Endothelial cell of umbilical vein (primary cell): ENCODE results near the gene MTCH2. TPM values are rescaled to one million over a fixed set of nuclear protein-coding genes. Genes with fewer than 3 reads are reported as not detected.

ENCODE experiments used
- BruUV-seq: library from RNA; stranded (reverse); fragments of 400-500 nt; replicated peaks from 2 replicates; lab custom pipeline; 2021; lab: Mats Ljungman, UMichigan
- CTCF ChIA-PET: fragments of 300-600, 350-600 bp; sonication (Branson Sonifier 250); formaldehyde crosslinking; loops from one replicate; lab custom pipeline; 2021; ENCODE audit warnings: antibody characterized with exemption, inconsistent platforms; lab: Charles Lee
- POLR2A ChIA-PET: fragments of 300-600, 350-600 bp; sonication (Branson Sonifier 250); formaldehyde crosslinking; loops from one replicate; lab custom pipeline; 2021; ENCODE audit warnings: antibody characterized with exemption, inconsistent platforms; lab: Charles Lee
- DNase-seq: peaks from one replicate; pipeline ENCODE4 v3.0.0-alpha.2; 2011; ENCODE audit warnings: low read depth, low spot score
- FAIRE-seq: peaks from 2 replicates; lab custom pipeline; 2011; peaks lifted over from hg19 to GRCh38; lab: Jason Lieb, UNC
- H2AFZ ChIP-seq: 2 replicates; pipeline ENCODE4 v1.6.0; 2012; ENCODE audit warnings: low read depth, low read length, control low read depth, inconsistent platforms
- H3K27ac ChIP-seq: 2 replicates; pipeline ENCODE4 v1.5.1; 2011; ENCODE audit warnings: low read depth, mild to moderate bottlenecking, control low read depth, low read length, moderate library complexity; ENCODE audit not compliant: insufficient read depth
- H3K27me3 ChIP-seq, 2 experiments: 2 replicates each; pipeline versions ENCODE4 v1.6.0 to v1.6.1; 2011; ENCODE audit warnings: low read length in 2 of 2, mixed read lengths in 1 of 2; ENCODE audit not compliant: control insufficient read depth in 2 of 2, insufficient read depth in 2 of 2
- H3K36me3 ChIP-seq, 2 experiments: 2 replicates in 1 of 2; 3 replicates in 1 of 2; pipeline ENCODE4 v1.5.1; 2011; ENCODE audit warnings: low read length in 2 of 2, mild to moderate bottlenecking in 1 of 2, moderate library complexity in 1 of 2; ENCODE audit not compliant: control insufficient read depth in 2 of 2, insufficient read depth in 2 of 2; ENCODE audit errors: extremely low read depth in 1 of 2
- H3K4me1 ChIP-seq: 3 replicates; pipeline ENCODE4 v1.5.1; 2011; ENCODE audit warnings: mild to moderate bottlenecking, low read length; ENCODE audit not compliant: control insufficient read depth, insufficient read depth; ENCODE audit errors: extremely low read depth
- H3K4me2 ChIP-seq: 2 replicates; pipeline ENCODE4 v1.6.1; 2011; ENCODE audit warnings: low read length, control low read depth, mixed read lengths; ENCODE audit not compliant: insufficient read depth
- H3K4me3 ChIP-seq, 3 experiments: fragments of 200-600 bp in 1 of 3; sonication (generic), shearing (Covaris generic) in 1 of 3; replicated peaks in 1 of 3; 2 replicates each; pipeline ENCODE4 v1.5.1; 2011 to 2016; ENCODE audit warnings: control low read depth in 3 of 3, low read length in 3 of 3, mild to moderate bottlenecking in 2 of 3, inconsistent platforms in 1 of 3, low read depth in 1 of 3, moderate library complexity in 1 of 3; ENCODE audit not compliant: insufficient read depth in 1 of 3
- H3K79me2 ChIP-seq: 2 replicates; pipeline ENCODE4 v1.6.0; 2012; ENCODE audit warnings: low read length, inconsistent platforms; ENCODE audit not compliant: control insufficient read depth, insufficient read depth
- H3K9ac ChIP-seq: replicated peaks from 2 replicates; pipeline ENCODE3; 2011; ENCODE audit warnings: low read length, control low read depth; ENCODE audit not compliant: insufficient read depth; ENCODE audit errors: extremely low read depth
- H3K9me1 ChIP-seq: replicated peaks from 3 replicates; pipeline ENCODE4 v1.6.0; 2011; ENCODE audit warnings: mild to moderate bottlenecking, low read length; ENCODE audit not compliant: control insufficient read depth, insufficient read depth; ENCODE audit errors: extremely low read depth
- H3K9me3 ChIP-seq: replicated peaks from 2 replicates; pipeline ENCODE4 v1.5.1; 2012; ENCODE audit warnings: low read length, inconsistent platforms; ENCODE audit not compliant: control insufficient read depth, insufficient read depth
- H4K20me1 ChIP-seq: replicated peaks from 2 replicates; pipeline ENCODE3; 2011; ENCODE audit warnings: mild to moderate bottlenecking, low read length; ENCODE audit not compliant: control insufficient read depth, insufficient read depth; ENCODE audit errors: extremely low read depth
- CTCF ChIP-seq, 2 donors: IDR thresholded peaks; 1 replicate in 1 of 2; 2 replicates in 1 of 2; pipeline ENCODE4 v1.5.1; 2011; ENCODE audit warnings: low read length in 2 of 2, mild to moderate bottlenecking in 2 of 2, moderate library complexity in 2 of 2, control low read depth in 1 of 2, inconsistent platforms in 1 of 2, low read depth in 1 of 2; ENCODE audit not compliant: insufficient read depth in 1 of 2; ENCODE audit errors: extremely low read depth in 1 of 2
- EZH2 ChIP-seq: IDR thresholded peaks from 2 replicates; pipeline ENCODE4 v1.6.1; 2012; ENCODE audit warnings: borderline replicate concordance, low read depth, mild to moderate bottlenecking, moderate library complexity, low read length, inconsistent platforms; ENCODE audit not compliant: severe bottlenecking
- FOS ChIP-seq: IDR thresholded peaks from 2 replicates; pipeline ENCODE4 v1.6.1; 2011; ENCODE audit warnings: mild to moderate bottlenecking, low read length, moderate library complexity, borderline replicate concordance; ENCODE audit not compliant: insufficient read depth
- GATA2 ChIP-seq: IDR thresholded peaks from 2 replicates; pipeline ENCODE4 v1.7.0; 2011; ENCODE audit warnings: low read depth, mild to moderate bottlenecking, moderate library complexity, mixed read lengths, low read length; ENCODE audit not compliant: insufficient read length, insufficient read depth
- JUN ChIP-seq: IDR thresholded peaks from 2 replicates; pipeline ENCODE4 v1.6.1; 2011; ENCODE audit warnings: borderline replicate concordance, low read depth; ENCODE audit not compliant: insufficient read length, insufficient read depth
- MAX ChIP-seq: IDR thresholded peaks from 2 replicates; pipeline ENCODE4 v1.6.1; 2011; ENCODE audit not compliant: insufficient read depth, insufficient read length
- MYC ChIP-seq: IDR thresholded peaks from one replicate; pipeline ENCODE4 v1.6.1; 2011; ENCODE audit warnings: mild to moderate bottlenecking, low read depth, low read length
- POLR2A ChIP-seq: IDR thresholded peaks from 2 replicates; pipeline ENCODE4 v1.6.1; 2012; ENCODE audit warnings: low read depth, mild to moderate bottlenecking, control low read depth, low read length
- POLR2AphosphoS5 ChIP-seq: IDR thresholded peaks from 2 replicates; pipeline ENCODE4 v1.6.1; 2012; ENCODE audit warnings: low read depth, mild to moderate bottlenecking, control low read depth, low read length, moderate library complexity; ENCODE audit not compliant: insufficient read depth
- dilution Hi-C: fragments of 300-500 bp; cut with MboI; formaldehyde crosslinking; loops from one replicate; pipeline ENCODE4 v1.15.0; 2019; ENCODE audit warnings: low sequenced_read_pairs; ENCODE audit not compliant: extremely low pct_ligation_motif_present
- intact Hi-C: fragments of 100-400 bp; cut with micrococcal nuclease; formaldehyde crosslinking; loops from one replicate; pipeline ENCODE4 v1.10.0; 2022
- polyA plus RNA-seq, 4 experiments: library from polyadenylated mRNA; depleted of rRNA in 3 of 4; stranded (reverse) in 3 of 4; unstranded in 1 of 4; fragments of >200 nt; gene quantifications; 2 replicates each; pipeline versions ENCODE4 v1.2.1 to v1.2.3, GENCODE V29; 2011 to 2012; ENCODE audit warnings: missing spikeins in 1 of 4
- total RNA-seq: library from RNA; stranded (reverse); gene quantifications from 2 replicates; pipeline ENCODE4 v1.2.3, GENCODE V29; 2021

MTCH2 gene
- total and polyA plus RNA-seq, 2 donors (not counting 3 experiments of a cell fraction or from before 2014, with no cell fraction given) = 138 to 144 TPM

GRCh38 chr11:47592251-47592650 is 50.1 kb downstream of the MTCH2 start:
- no peak for FAIRE-seq
- ChIA-PET POLR2A (interaction anchor here (0.5 kb wide), 1 partner anchor 126 kb away, joined by 4 read pairs; no protein-coding TSS in a partner anchor), CTCF (interaction anchor here (0.6 to 1.3 kb wide), 3 partner anchors 25 to 180 kb away, joined by 3 to 5 read pairs (median 4); no protein-coding TSS in a partner anchor)
- Histone ChIP-seq H4K20me1 (no peaks in the 10 kb centered on the region), H3K9me3 (no peaks in the 10 kb centered on the region), H3K4me2 (no peak overlapping the region), H3K9ac (no peak overlapping the region), H3K79me2 (no peaks in the 10 kb centered on the region), H2AFZ (no peak overlapping the region), H3K27ac (no peak overlapping the region), H3K4me1 (peaks cover 10% of the 10 kb centered on the region), H3K36me3 (no peaks in the 10 kb centered on the region), H3K27me3 (peaks cover 32 to 40% of the 10 kb centered on the region in 2 experiments), H3K9me1 (no peaks in the 10 kb centered on the region), H3K4me3 (no peak overlapping the region)
- intact Hi-C loops = no loop called here
- TF ChIP-seq CTCF (IDR thresholded peaks at IDR 0.05; ENCODE audit: extremely low read depth in 1 of 2, insufficient read depth in 1 of 2, low read depth in 1 of 2, low read length in 2 of 2) (no peak), JUN (no peak), POLR2A (no peak), FOS (no peak), EZH2 (no peak), GATA2 (no peak), MAX (no peak), POLR2AphosphoS5 (no peak), MYC (no peak)
- no peak for DNase-seq
- dilution Hi-C loops = no loop called here
- no TSS peak for BruUV-seq
